ENCODE measurements around the gene GRIA1.

GRCh38 chr5:153655201-153655510 lies 164.7 kb downstream of the GRIA1 start:
- TF ChIP-seq STAT5B (CRISPR knock-in tag; IDR thresholded peaks at IDR 0.05) (no peak), CTCF (CRISPR knock-in tag; IDR thresholded peaks at IDR 0.05) (no peak), RBAK (CRISPR knock-in tag; IDR thresholded peaks at IDR 0.05) (no peak), ZNF574 (CRISPR knock-in tag; IDR thresholded peaks at IDR 0.05) (no peak), SP2 (CRISPR knock-in tag; IDR thresholded peaks at IDR 0.05) (no peak), FOXO1 (CRISPR knock-in tag; IDR thresholded peaks at IDR 0.05) (no peak), MEF2D (CRISPR knock-in tag; IDR thresholded peaks at IDR 0.05) (no peak), ZBTB43 (CRISPR knock-in tag; conservative IDR thresholded peaks at IDR 0.05) (no peak), CHD2 (IDR thresholded peaks at IDR 0.05; ENCODE audit: low read depth, low read length) (no peak), DZIP1 (CRISPR knock-in tag; IDR thresholded peaks at IDR 0.05) (no peak), ZHX1 (CRISPR knock-in tag; IDR thresholded peaks at IDR 0.05; ENCODE audit: low read depth) (no peak), PLRG1 (conservative IDR thresholded peaks at IDR 0.05) (no peak)
